Mesenteric fat pad (tissue), 1 donor: ENCODE data around the gene CPA3. TPM values are rescaled to one million over a fixed set of nuclear protein-coding genes. Genes with fewer than 3 reads are reported as not detected.

Source experiments
- DNase-seq: peaks from one replicate; pipeline ENCODE4 v3.0.0-alpha.2; 2020; ENCODE audit warnings: low spot score
- total RNA-seq: library from RNA; stranded (reverse); fragmentation: NEBNext Ultra II Directional; extraction: Animal tissue kit (Norgen Biotek cat#: 25700); gene quantifications from one replicate; pipeline ENCODE4 v1.2.1, GENCODE V29; 2021
- donor health status: DM: yes; HTN: yes; CAD: no.

CPA3 gene
- total RNA-seq, 1 donor from 2014 or later, result 5.5 TPM

GRCh38 chr3:148857316-148857715 is 7.8 kb upstream of the CPA3 start:
- no peak for DNase-seq

GRCh38 chr3:148861277-148861869 is 3.7 kb upstream of the CPA3 start:
- no peak for DNase-seq

- no peak for DNase-seq
Measured at GRCh38 chr3:148863297-148863696, 1.8 kb upstream of the CPA3 start.

- no peak for DNase-seq
Measured at GRCh38 chr3:148863814-148864213, 1.3 kb upstream of the CPA3 start.

GRCh38 chr3:148866261-148866660 is 1.2 kb downstream of the CPA3 start:
- DNase-seq, result no peak

- no peak for DNase-seq
Measured at GRCh38 chr3:148873270-148873927, 8.3 kb downstream of the CPA3 start.

- no peak for DNase-seq
Measured at GRCh38 chr3:148873977-148874376, 8.9 kb downstream of the CPA3 start.

GRCh38 chr3:148878095-148878494 is 13.0 kb downstream of the CPA3 start:
- DNase-seq, result no peak

- no peak for DNase-seq
Measured at GRCh38 chr3:148879256-148879655, 14.2 kb downstream of the CPA3 start.

- no peak for DNase-seq
Measured at GRCh38 chr3:148880681-148881080, 15.6 kb downstream of the CPA3 start.

GRCh38 chr3:148881286-148881685 is 16.2 kb downstream of the CPA3 start:
- DNase-seq, result no peak

GRCh38 chr3:148882288-148882687 is 17.2 kb downstream of the CPA3 start:
- DNase-seq, result no peak

- DNase-seq, result no peak
Measured at GRCh38 chr3:148883163-148883562, 18.1 kb downstream of the CPA3 start.

- DNase-seq, result no peak
Measured at GRCh38 chr3:148884261-148884660, 19.2 kb downstream of the CPA3 start.

- DNase-seq, result no peak
Measured at GRCh38 chr3:148889828-148890227, 24.7 kb downstream of the CPA3 start.

GRCh38 chr3:148896062-148896461 is 31.0 kb downstream of the CPA3 start:
- no peak for DNase-seq

GRCh38 chr3:148901987-148902791 is 37.1 kb downstream of the CPA3 start:
- DNase-seq, result no peak

- no peak for DNase-seq
Measured at GRCh38 chr3:148903022-148903442, 37.9 kb downstream of the CPA3 start.

- DNase-seq, result no peak
Measured at GRCh38 chr3:148903941-148904340, 38.8 kb downstream of the CPA3 start.

GRCh38 chr3:148906667-148907066 is 41.6 kb downstream of the CPA3 start:
- no peak for DNase-seq

GRCh38 chr3:148911173-148911572 is 46.1 kb downstream of the CPA3 start:
- DNase-seq, result no peak

GRCh38 chr3:148911592-148911991 is 46.5 kb downstream of the CPA3 start:
- no peak for DNase-seq
